ENCODE measurements around the gene PSMC2. TPM values are rescaled to one million over a fixed set of nuclear protein-coding genes. Genes with fewer than 3 reads are reported as not detected.

Gene PSMC2
- total RNA-seq, 1 experiment from 2014 or later = 128 TPM

DNA sequence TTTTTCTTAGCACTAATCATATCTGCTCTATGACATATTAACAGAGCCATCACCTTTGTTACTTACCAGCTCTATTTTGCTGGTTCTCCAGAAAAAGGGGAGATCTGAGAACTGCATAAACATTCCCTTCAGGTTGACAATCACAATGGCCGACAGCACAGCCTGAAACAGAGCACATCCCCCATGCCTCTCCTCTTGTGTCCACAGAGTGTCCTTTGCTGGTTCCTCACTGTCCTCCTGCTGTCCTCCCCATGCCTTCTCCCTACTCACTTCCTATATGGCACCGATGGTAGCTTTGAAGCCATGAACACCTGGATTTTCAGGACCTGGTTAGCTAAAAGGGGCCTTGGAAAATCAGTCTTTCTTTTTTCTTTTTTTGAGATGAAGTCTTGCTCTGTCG is 41.8 kb downstream of the PSMC2 start:
- H3K4me2 ChIP-seq (ENCODE audit: insufficient read depth, insufficient read length, low read length) = no peak overlapping the region
- peaks cover 2% of the 10 kb centered on the region; the same call in 1 of the 2 replicates for H3K27me3 Mint-ChIP-seq (ENCODE audit: low read depth)
- no peak overlapping the region for H3K14ac ChIP-seq (ENCODE audit: insufficient read depth, low read length)
- H3K4ac ChIP-seq (ENCODE audit: low read depth, low read length) = no peak overlapping the region
- H2BK15ac ChIP-seq (ENCODE audit: low read depth, low read length) = no peak overlapping the region
- no peak overlapping the region for H3K56ac ChIP-seq (ENCODE audit: insufficient read length, low read depth, low read length)
- no peak overlapping the region for H2BK20ac ChIP-seq (ENCODE audit: low read depth, low read length, poor library complexity, severe bottlenecking)
- no peak overlapping the region for H3K18ac ChIP-seq (ENCODE audit: insufficient read length, low read depth, low read length)
- H4K5ac ChIP-seq (ENCODE audit: insufficient read length, low read depth, low read length) = no peak overlapping the region
- no peaks in the 10 kb centered on the region for H3K79me1 ChIP-seq (ENCODE audit: insufficient read depth, low read depth, low read length, poor library complexity, severe bottlenecking)
- peak overlapping the region in 1 of 3 experiments; percentile 77; a peak in 1 of 7 replicates for H3K27ac Mint-ChIP-seq
- no peaks in the 10 kb centered on the region for H3K23me2 ChIP-seq (ENCODE audit: insufficient read length, low read depth, low read length, poor library complexity, severe bottlenecking)
- H3K27me3 ChIP-seq (ENCODE audit: insufficient read depth, low read length) = no peaks in the 10 kb centered on the region
- H2BK120ac ChIP-seq (ENCODE audit: low read depth, low read length, poor library complexity, severe bottlenecking) = no peak overlapping the region
- H4K91ac ChIP-seq (ENCODE audit: insufficient read length, low read depth, low read length) = no peak overlapping the region
- H4K20me1 ChIP-seq (ENCODE audit: control insufficient read depth, insufficient read depth, insufficient read length) = no peaks in the 10 kb centered on the region
- H3K36me3 Mint-ChIP-seq (ENCODE audit: insufficient read depth in 1 of 3, low read depth in 3 of 3) = no peaks in the 10 kb centered on the region
- H3K4me1 ChIP-seq (ENCODE audit: insufficient read depth, low read length) = no peaks in the 10 kb centered on the region
- no peak overlapping the region for H2AFZ ChIP-seq (ENCODE audit: low read length)
- no peak overlapping the region for H4K8ac ChIP-seq (replicated peaks; ENCODE audit: insufficient read length, low read depth, low read length)
- no CpG with 5 or more reads among the region's 3 CpGs for WGBS (ENCODE audit: extremely low coverage, insufficient read length, low lambda C conversion rate)
- H3K9me3 Mint-ChIP-seq = no peaks in the 10 kb centered on the region
- H2BK5ac ChIP-seq (ENCODE audit: insufficient read length, low read length) = no peak overlapping the region
- H3K4me3 Mint-ChIP-seq = no peak overlapping the region
- no peak for DNase-seq
- H3K9me3 ChIP-seq (ENCODE audit: control insufficient read depth, low read depth, low read length) = no peaks in the 10 kb centered on the region
- no peak overlapping the region for H3T11ph ChIP-seq (ENCODE audit: low read length)
- TF ChIP-seq, protein P1, sequence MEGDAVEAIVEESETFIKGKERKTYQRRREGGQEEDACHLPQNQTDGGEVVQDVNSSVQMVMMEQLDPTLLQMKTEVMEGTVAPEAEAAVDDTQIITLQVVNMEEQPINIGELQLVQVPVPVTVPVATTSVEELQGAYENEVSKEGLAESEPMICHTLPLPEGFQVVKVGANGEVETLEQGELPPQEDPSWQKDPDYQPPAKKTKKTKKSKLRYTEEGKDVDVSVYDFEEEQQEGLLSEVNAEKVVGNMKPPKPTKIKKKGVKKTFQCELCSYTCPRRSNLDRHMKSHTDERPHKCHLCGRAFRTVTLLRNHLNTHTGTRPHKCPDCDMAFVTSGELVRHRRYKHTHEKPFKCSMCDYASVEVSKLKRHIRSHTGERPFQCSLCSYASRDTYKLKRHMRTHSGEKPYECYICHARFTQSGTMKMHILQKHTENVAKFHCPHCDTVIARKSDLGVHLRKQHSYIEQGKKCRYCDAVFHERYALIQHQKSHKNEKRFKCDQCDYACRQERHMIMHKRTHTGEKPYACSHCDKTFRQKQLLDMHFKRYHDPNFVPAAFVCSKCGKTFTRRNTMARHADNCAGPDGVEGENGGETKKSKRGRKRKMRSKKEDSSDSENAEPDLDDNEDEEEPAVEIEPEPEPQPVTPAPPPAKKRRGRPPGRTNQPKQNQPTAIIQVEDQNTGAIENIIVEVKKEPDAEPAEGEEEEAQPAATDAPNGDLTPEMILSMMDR (conservative IDR thresholded peaks at IDR 0.05) = no peak
- H3K79me2 ChIP-seq (ENCODE audit: insufficient read depth, low read length) = no peaks in the 10 kb centered on the region
- H3K4me1 Mint-ChIP-seq = no peaks in the 10 kb centered on the region
- no peak overlapping the region for H2BK12ac ChIP-seq (ENCODE audit: insufficient read length, low read depth, low read length)
- no peak overlapping the region for H3K23ac ChIP-seq (ENCODE audit: insufficient read length, low read depth, low read length)
- H3K27ac ChIP-seq (ENCODE audit: insufficient read length, low read depth, low read length) = no peak overlapping the region
- H3K9ac ChIP-seq (ENCODE audit: extremely low read depth, insufficient read length, low read length) = no peak overlapping the region
- H2AK5ac ChIP-seq (ENCODE audit: insufficient read length, low read length) = no peak overlapping the region
